ENCODE results near the gene RAMACL. TPM values are rescaled to one million over a fixed set of nuclear protein-coding genes. Genes with fewer than 3 reads are reported as not detected.

RAMACL gene
- total RNA-seq, 1 donor from 2014 or later, result not detected

DNA sequence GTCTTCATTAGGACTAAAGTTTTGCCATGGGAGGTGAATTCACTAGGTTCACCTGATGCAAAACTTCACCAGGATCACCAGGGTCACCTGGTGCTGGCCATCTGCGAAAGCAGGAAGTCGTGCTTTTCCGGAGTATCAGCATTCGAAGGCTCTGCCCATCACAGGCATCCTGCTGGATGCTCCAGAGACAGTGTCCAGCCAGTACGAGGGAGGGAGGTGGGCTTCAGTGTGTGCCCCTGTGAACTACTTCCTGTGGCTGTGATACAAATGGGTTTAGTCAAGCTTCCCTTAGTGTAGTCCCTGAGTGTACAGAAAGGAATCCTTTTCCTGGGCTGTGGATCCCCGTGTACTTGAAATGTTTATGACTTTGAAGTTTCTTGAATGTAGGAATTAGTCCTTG lies 44.0 kb upstream of the RAMACL start:
- H3K27me3 ChIP-seq, result no peaks in the 10 kb centered on the region
- intact Hi-C loops (cut with DNase I), result no loop called here

DNA sequence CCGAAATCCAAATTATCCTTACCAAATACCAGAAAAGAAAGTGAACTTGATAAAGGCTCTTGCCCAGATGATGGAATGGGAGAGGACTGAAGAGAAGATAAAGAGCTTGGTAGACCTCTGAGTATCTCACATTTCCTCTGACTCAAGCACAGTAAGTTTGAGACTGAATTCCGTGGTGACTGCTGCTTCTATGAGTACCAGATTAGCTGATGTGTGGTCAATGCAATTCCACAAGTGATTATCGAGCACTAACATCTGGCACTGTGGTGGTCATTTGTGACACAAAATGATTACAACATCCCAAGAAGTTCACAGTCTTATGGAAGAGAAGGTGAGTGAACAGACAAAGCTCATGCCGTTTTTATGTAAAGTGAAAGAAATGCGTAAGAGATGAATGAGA lies 43.1 kb upstream of the RAMACL start:
- Histone ChIP-seq H3K36me3 (no peaks in the 10 kb centered on the region), H3K27me3 (no peaks in the 10 kb centered on the region), H3K9me3 (no peaks in the 10 kb centered on the region), H3K4me1 (peaks cover 0 to 2% of the 10 kb centered on the region in 2 donors), H3K27ac (no peak overlapping the region), H3K4me3 (no peak overlapping the region)
- no peak for DNase-seq (ENCODE audit: low spot score in 2 of 2)
- TF ChIP-seq, protein P1, sequence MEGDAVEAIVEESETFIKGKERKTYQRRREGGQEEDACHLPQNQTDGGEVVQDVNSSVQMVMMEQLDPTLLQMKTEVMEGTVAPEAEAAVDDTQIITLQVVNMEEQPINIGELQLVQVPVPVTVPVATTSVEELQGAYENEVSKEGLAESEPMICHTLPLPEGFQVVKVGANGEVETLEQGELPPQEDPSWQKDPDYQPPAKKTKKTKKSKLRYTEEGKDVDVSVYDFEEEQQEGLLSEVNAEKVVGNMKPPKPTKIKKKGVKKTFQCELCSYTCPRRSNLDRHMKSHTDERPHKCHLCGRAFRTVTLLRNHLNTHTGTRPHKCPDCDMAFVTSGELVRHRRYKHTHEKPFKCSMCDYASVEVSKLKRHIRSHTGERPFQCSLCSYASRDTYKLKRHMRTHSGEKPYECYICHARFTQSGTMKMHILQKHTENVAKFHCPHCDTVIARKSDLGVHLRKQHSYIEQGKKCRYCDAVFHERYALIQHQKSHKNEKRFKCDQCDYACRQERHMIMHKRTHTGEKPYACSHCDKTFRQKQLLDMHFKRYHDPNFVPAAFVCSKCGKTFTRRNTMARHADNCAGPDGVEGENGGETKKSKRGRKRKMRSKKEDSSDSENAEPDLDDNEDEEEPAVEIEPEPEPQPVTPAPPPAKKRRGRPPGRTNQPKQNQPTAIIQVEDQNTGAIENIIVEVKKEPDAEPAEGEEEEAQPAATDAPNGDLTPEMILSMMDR (IDR thresholded peaks at IDR 0.05), result no peak
- intact Hi-C loops (cut with DNase I), result loop anchor here (5.0 kb wide), 2 partner anchors 52 to 287 kb away; partner anchors contain the start of gene SFT2D1

More for the DNA sequence above, 44.0 kb upstream of the RAMACL start:
- H3K4me3 ChIP-seq, result no peak overlapping the region
- H3K4me1 ChIP-seq, result peaks cover 0 to 2% of the 10 kb centered on the region in 2 donors
- peak in 1 of 2 donors; percentile 45 for DNase-seq (ENCODE audit: low spot score in 2 of 2)
- H3K27ac ChIP-seq, result no peak overlapping the region
- H3K36me3 ChIP-seq, result no peaks in the 10 kb centered on the region
- TF ChIP-seq, protein P1 (IDR thresholded peaks at IDR 0.05), result no peak
- H3K9me3 ChIP-seq, result no peaks in the 10 kb centered on the region

- Histone ChIP-seq H3K27me3 (no peaks in the 10 kb centered on the region), H3K9me3 (no peaks in the 10 kb centered on the region), H3K27ac (peak overlapping the region; percentile 80 to 90), H3K36me3 (no peaks in the 10 kb centered on the region), H3K4me1 (peaks cover 0 to 2% of the 10 kb centered on the region in 2 donors), H3K4me3 (peak overlapping the region; percentile 49 to 87)
- intact Hi-C loops (cut with DNase I), result loop anchor here (1.0 to 5.0 kb wide), 8 partner anchors 29 to 371 kb away; partner anchors contain the start of genes CEP43, RNASET2 and SFT2D1
- peak in 1 of 2 donors; percentile 86 for DNase-seq (ENCODE audit: low spot score in 2 of 2)
- TF ChIP-seq, protein P1 (IDR thresholded peaks at IDR 0.05), result no peak
These were observed 41.7 kb upstream of the RAMACL start for GRCh38 chr6:166627875-166628801.

DNA sequence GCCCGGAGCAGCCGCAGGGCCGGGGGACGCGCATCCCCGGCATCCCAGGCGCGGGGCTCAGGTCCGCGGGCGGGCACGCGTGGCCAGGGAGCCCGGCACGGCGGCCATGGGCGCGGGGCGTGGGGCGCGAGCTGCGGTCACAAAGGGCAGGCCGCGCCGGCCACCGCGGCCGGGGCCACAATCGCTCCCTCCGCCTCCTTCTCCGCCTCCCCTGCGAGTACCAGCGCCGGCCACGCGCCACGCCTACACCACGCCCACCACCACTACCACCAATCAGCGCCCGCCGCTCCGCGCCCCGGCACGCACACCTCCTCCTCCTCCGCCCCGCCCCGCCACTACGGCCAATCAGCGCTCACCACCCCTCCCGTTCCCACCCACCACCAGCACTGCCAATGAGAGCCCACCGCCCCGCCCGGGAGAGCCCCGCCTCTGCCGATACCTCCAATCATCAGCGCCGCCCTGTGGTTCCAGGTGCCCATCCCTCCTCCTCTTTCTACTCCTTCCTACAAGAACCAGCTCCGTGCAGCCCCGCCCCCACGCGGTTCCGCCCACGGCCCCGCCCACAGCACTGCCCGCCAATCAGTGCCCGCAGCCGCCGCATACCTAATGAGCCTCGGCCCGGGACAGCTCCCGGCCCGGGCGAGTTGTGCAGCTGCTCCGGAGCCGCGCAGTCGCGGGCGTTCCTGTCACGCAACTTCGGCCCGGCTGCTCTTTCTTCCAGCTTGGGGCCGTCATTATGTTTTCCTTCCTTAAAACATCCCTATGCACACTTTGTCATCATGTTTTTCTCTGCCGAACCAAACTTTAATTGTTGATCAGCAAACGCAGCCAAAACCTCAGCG lies 40.8 kb upstream of the RAMACL start, which contains the start of gene RPS6KA2:
Gene RPS6KA2 (minus strand): TSS at position 219 of the 842 bp plus-strand sequence. CDS start 232 bp downstream, outside the sequence.
- intact Hi-C loops (cut with DNase I), result loop anchor here (1.0 to 5.0 kb wide), 8 partner anchors 28 to 372 kb away; partner anchors contain the start of genes CEP43, RNASET2 and SFT2D1
- TF ChIP-seq, protein P1 (IDR thresholded peaks at IDR 0.05), result no peak
- DNase-seq (ENCODE audit: low spot score in 2 of 2), result peak; percentile 100
- H3K4me3 ChIP-seq, result peak within 1 kb of the TSS; percentile 91 to 92
- H3K27ac ChIP-seq, result peak within 1 kb of the TSS; percentile 80 to 90
- peaks cover 0 to 2% of the 10 kb centered on the region in 2 donors for H3K4me1 ChIP-seq
- no peaks in the 10 kb centered on the region for H3K36me3 ChIP-seq
- no peaks in the 10 kb centered on the region for H3K9me3 ChIP-seq
- H3K27me3 ChIP-seq, result no peaks in the 10 kb centered on the region
